Fibroblast of villous mesenchyme (primary cell): ENCODE measurements around the gene ANKLE2. TPM values are rescaled to one million over a fixed set of nuclear protein-coding genes. Genes with fewer than 3 reads are reported as not detected.

Source experiments
- DNase-seq: peaks from one replicate; pipeline ENCODE4 v3.0.0-alpha.2; 2010; ENCODE audit warnings: low read depth
- H3K4me3 ChIP-seq: 2 replicates; pipeline ENCODE4 v1.5.1; 2011; ENCODE audit warnings: low read depth, mild to moderate bottlenecking, low read length
- total RNA-seq: library from RNA; depleted of rRNA; stranded (reverse); fragments of >200 nt; gene quantifications from 2 replicates; pipeline ENCODE4 v1.2.3, GENCODE V29; 2012
- TF ChIP-seq, protein P1 (sequence below): IDR thresholded peaks from 2 replicates; pipeline ENCODE4 v1.5.1; 2012; ENCODE audit warnings: low read depth, mild to moderate bottlenecking, low read length; ENCODE audit not compliant: insufficient read depth

The ANKLE2 gene
- total RNA-seq, 1 donor, result 118 TPM

DNA sequence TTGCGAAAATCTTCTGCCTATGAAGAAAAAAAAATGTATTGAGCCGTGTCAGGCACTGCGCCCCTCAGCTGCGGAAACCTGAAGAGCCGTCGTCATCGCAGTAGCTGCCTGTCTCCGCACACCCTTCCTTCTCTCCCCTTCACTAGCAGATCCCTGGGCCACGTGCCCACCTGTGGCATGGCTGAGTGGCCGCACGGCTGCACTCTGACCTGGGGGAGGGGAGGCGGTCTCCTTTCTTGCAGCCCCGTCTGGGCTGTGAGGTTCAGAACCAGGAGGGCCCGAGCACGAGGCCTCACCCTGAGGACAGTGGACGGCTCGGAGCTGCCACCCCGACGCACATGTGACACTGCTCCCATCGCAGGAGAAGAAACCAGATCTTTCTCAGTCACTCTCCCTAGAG, 26.1 kb downstream of the ANKLE2 start:
- TF ChIP-seq, protein P1, sequence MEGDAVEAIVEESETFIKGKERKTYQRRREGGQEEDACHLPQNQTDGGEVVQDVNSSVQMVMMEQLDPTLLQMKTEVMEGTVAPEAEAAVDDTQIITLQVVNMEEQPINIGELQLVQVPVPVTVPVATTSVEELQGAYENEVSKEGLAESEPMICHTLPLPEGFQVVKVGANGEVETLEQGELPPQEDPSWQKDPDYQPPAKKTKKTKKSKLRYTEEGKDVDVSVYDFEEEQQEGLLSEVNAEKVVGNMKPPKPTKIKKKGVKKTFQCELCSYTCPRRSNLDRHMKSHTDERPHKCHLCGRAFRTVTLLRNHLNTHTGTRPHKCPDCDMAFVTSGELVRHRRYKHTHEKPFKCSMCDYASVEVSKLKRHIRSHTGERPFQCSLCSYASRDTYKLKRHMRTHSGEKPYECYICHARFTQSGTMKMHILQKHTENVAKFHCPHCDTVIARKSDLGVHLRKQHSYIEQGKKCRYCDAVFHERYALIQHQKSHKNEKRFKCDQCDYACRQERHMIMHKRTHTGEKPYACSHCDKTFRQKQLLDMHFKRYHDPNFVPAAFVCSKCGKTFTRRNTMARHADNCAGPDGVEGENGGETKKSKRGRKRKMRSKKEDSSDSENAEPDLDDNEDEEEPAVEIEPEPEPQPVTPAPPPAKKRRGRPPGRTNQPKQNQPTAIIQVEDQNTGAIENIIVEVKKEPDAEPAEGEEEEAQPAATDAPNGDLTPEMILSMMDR, result no peak
- no peak overlapping the region for H3K4me3 ChIP-seq
- DNase-seq, result no peak

DNA sequence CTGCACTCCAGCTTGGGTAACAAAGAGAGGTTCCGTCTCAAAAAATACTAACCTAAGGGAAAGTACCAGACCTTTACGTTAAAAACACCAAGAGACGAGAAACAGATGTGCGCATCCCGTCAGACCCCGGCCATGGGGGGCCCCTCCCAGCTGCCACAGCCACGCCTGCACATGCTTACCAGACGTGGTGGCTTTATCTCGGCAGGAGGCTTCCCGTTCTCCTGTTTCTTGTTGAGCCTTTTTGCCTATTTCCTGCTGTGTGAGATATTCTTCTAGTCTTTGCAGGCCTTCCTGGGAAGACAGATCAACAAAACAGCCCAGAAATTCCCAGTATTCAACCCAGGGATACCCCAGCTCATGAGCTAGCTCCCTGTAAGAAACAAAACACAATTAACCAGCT, 27.4 kb downstream of the ANKLE2 start:
- H3K4me3 ChIP-seq, result no peak overlapping the region
- DNase-seq, result no peak
- TF ChIP-seq, protein P1, result no peak

DNA sequence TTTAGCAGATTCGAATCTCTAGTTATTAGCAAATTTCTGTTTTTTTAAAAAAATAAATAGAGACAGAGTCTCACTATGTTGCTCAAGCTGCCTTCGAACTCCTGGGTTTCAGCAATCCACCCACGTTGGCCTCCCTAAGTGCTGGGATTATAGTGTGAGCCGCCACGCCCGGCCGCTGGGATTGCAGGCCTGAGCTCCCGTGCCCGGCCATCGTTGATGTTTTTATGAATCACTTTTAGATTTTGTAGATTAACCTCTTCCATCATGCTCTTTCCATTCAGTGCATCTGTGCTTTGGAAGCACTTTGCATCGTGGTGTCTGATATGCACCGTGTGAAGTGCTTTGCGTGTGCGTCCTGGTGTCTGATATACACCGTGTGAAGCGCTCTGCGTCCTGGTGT, 30.1 kb downstream of the ANKLE2 start:
- DNase-seq, result peak; percentile 7
- TF ChIP-seq, protein P1, result no peak
- no peak overlapping the region for H3K4me3 ChIP-seq

DNA sequence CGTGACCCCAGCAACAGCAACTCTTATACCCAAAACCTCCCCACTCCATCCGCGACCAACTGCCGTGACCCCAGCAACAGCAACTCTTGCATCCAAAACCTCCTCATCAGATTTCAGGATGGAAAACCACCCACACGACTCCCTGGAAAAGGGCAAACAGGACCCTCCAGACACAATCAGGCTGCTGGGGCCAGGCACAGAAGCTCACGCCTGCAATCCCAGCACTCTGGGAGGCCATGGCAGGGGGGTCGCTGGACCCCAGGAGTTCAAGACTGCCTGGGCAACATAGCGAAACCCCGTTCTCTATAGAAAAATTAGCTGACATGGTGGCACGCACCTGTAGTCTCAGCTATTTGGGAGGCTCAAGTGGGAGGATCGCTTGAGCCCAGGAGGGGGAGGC, 31.3 kb downstream of the ANKLE2 start:
- no peak for DNase-seq
- TF ChIP-seq, protein P1, result no peak
- no peak overlapping the region for H3K4me3 ChIP-seq

DNA sequence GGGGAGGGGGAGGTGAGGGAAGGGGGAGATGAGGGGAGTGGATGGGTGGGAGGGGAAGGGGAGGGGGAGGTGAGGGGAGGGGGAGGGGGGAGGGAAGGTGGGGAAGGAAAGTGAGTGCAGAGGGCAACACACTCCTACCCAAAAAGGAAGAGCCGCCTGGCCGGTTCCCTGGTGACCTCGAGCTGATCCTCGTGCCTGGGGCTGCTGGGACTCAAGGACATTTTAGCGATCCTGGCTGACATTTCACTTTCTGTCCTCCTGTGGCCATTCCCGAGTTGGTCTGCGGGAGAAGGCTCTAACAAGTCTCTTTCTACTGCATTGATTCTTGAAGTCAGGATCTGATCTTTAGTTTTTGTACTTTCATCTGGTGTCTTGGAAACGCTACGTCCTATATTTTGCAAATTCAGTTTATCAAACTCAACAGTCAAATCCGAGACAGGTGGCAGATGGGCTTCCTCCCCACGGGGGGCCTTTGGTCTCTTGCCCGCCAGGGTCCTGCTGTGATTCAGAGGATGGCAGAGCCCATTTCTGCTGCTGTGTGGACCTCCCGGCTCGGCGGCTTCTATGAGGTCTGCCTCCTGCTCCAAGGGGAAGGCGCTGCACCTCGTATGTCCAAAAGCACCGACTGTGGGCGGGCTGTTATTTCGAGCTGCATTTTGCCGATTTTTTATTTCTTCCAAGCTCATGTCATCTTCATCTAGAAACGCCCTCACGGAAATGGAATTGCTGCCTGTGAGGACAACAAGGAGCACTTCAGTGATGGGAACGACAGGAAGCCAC, 31.9 kb downstream of the ANKLE2 start:
- DNase-seq, result no peak
- H3K4me3 ChIP-seq, result no peak overlapping the region
- TF ChIP-seq, protein P1, result no peak

DNA sequence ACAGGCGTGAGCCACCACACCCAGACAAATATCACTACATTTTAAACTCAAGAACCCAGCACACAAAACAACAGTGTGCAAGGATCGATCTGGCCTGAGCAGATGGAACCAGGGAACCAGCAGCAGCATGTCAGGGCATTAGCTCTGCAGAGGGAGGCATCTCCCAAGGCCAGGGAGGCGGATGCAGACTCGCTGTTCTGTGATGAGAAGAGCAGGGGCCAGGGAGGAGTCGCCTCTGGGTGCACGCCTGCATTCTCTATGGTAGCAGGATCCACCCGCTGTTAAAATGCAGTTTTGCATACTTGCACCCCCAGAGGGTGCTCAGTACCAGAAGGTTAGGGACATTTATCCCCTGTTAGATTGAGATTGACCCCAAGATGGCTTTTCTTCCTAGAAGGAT, 33.1 kb downstream of the ANKLE2 start:
- TF ChIP-seq, protein P1, result no peak
- no peak overlapping the region for H3K4me3 ChIP-seq
- no peak for DNase-seq

DNA sequence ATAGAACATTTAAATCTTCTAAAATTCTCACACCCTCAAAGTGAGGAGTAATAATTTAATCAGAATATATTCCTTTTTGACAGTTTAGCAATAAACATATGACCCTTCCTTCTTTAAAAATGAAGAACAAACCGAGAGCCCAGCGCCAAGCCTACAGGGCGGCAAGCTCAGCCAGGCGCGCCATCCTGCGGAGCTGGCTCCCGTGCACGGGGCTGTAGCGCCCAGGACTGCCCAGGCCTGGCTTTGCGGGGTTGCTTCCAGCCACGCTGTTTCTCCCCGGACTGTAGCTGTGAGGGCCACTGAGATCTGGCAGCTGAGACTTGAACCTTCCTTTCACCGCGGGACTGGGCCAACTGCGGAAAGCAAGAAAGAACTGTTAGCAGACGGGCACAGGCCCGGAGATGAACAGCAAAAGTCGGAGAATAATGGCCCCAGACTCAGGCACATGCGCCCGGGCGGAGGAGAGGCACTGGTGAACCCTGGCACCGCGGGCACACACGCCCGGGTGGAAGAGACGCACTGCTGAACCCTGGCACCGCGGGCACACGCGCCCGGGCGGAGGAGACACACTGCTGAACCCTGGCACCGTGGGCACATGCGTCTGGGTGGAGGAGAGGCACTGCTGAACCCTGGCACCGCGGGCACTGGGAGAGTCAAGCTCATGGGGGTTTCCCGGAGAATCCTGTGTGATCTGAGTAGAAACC, 34.4 kb downstream of the ANKLE2 start:
- TF ChIP-seq, protein P1, result no peak
- no peak overlapping the region for H3K4me3 ChIP-seq
- no peak for DNase-seq
